ENCODE measurements around the gene NPAS1.
A peak's percentile ranks its signal among the peaks of the same experiment; 100 is the strongest.

Gene NPAS1

GRCh38 chr19:47057328-47057727, 37.7 kb downstream of the NPAS1 start:
- H3K27me3 ChIP-seq (ENCODE audit: control insufficient read depth in 1 of 2, insufficient read depth in 1 of 2, low read length in 2 of 2), result no peaks in the 10 kb centered on the region
- no peak overlapping the region for H3K23ac ChIP-seq (ENCODE audit: low read length in 2 of 2)
- no peak overlapping the region for H4K8ac ChIP-seq (ENCODE audit: low read length)
- H4K91ac ChIP-seq (ENCODE audit: low read length), result no peak overlapping the region
- WGBS, result 100% methylated on average over 1 of the region's 2 CpGs
- no peak overlapping the region for H2AK5ac ChIP-seq (ENCODE audit: low read length, severe bottlenecking)
- DNase-seq, result peak; percentile 50
- no peak overlapping the region for H3K4me2 ChIP-seq (ENCODE audit: low read length, poor library complexity, severe bottlenecking)
- no peaks in the 10 kb centered on the region for H3K36me3 ChIP-seq (ENCODE audit: control insufficient read depth in 1 of 2, insufficient read depth in 2 of 2, low read depth in 1 of 2, low read length in 2 of 2)
- H2BK12ac ChIP-seq (ENCODE audit: low read length in 2 of 2), result no peak overlapping the region
- H3K4ac ChIP-seq (ENCODE audit: low read depth in 1 of 2, low read length in 2 of 2), result no peak overlapping the region
- no peak overlapping the region for H2BK5ac ChIP-seq (ENCODE audit: low read depth, low read length, poor library complexity, severe bottlenecking)
- H3K4me3 ChIP-seq (ENCODE audit: insufficient read depth in 1 of 2, low read depth in 1 of 2, low read length in 2 of 2), result no peak overlapping the region
- H3K9me3 ChIP-seq (ENCODE audit: control insufficient read depth, low read length), result no peaks in the 10 kb centered on the region
- no peaks in the 10 kb centered on the region for H3K79me1 ChIP-seq (replicated peaks; ENCODE audit: low read length, poor library complexity, severe bottlenecking)
- H3K27ac ChIP-seq (ENCODE audit: low read length, poor library complexity, severe bottlenecking), result no peak overlapping the region
- no peak overlapping the region for H2BK120ac ChIP-seq (ENCODE audit: low read depth, low read length)
- H2BK15ac ChIP-seq (ENCODE audit: low read depth, poor library complexity, severe bottlenecking), result no peak overlapping the region
- H2AFZ ChIP-seq (ENCODE audit: low read depth, low read length), result no peak overlapping the region
- no peak overlapping the region for H3K14ac ChIP-seq (ENCODE audit: low read length in 2 of 2)
- H3K4me1 ChIP-seq (ENCODE audit: control insufficient read depth, insufficient read depth, low read depth, low read length), result peaks cover 11% of the 10 kb centered on the region
- no peak overlapping the region for H3K9ac ChIP-seq (ENCODE audit: low read length)
- no peak overlapping the region for H3K18ac ChIP-seq (ENCODE audit: low read depth in 1 of 2, low read length in 2 of 2)

- Histone ChIP-seq H3K9ac (ENCODE audit: low read length) (no peak overlapping the region), H2AFZ (ENCODE audit: low read depth, low read length) (no peak overlapping the region), H3K23ac (ENCODE audit: low read length in 2 of 2) (no peak overlapping the region), H3K79me1 (replicated peaks; ENCODE audit: low read length, poor library complexity, severe bottlenecking) (no peaks in the 10 kb centered on the region), H3K9me3 (ENCODE audit: control insufficient read depth, low read length) (no peaks in the 10 kb centered on the region), H3K36me3 (ENCODE audit: control insufficient read depth in 1 of 2, insufficient read depth in 2 of 2, low read depth in 1 of 2, low read length in 2 of 2) (peaks cover 3 to 9% of the 10 kb centered on the region in 2 experiments), H3K27ac (ENCODE audit: low read length, poor library complexity, severe bottlenecking) (no peak overlapping the region), H3K4me1 (ENCODE audit: control insufficient read depth, insufficient read depth, low read depth, low read length) (peaks cover 12% of the 10 kb centered on the region), H3K14ac (ENCODE audit: low read length in 2 of 2) (no peak overlapping the region), H2AK5ac (ENCODE audit: low read length, severe bottlenecking) (no peak overlapping the region), H3K27me3 (ENCODE audit: control insufficient read depth in 1 of 2, insufficient read depth in 1 of 2, low read length in 2 of 2) (no peaks in the 10 kb centered on the region), H2BK15ac (ENCODE audit: low read depth, poor library complexity, severe bottlenecking) (no peak overlapping the region), H4K8ac (ENCODE audit: low read length) (no peak overlapping the region), H2BK120ac (ENCODE audit: low read depth, low read length) (no peak overlapping the region), H2BK12ac (ENCODE audit: low read length in 2 of 2) (no peak overlapping the region), H3K4me3 (ENCODE audit: insufficient read depth in 1 of 2, low read depth in 1 of 2, low read length in 2 of 2) (no peak overlapping the region), H3K4ac (ENCODE audit: low read depth in 1 of 2, low read length in 2 of 2) (no peak overlapping the region), H3K18ac (ENCODE audit: low read depth in 1 of 2, low read length in 2 of 2) (no peak overlapping the region), H2BK5ac (ENCODE audit: low read depth, low read length, poor library complexity, severe bottlenecking) (no peak overlapping the region), H4K91ac (ENCODE audit: low read length) (no peak overlapping the region), H3K4me2 (ENCODE audit: low read length, poor library complexity, severe bottlenecking) (no peak overlapping the region)
- 82% methylated on average over 11 of the region's 11 CpGs for WGBS
- DNase-seq, result no peak
These were observed 39.0 kb downstream of the NPAS1 start for GRCh38 chr19:47058621-47059022.

GRCh38 chr19:47063874-47064273, 44.2 kb downstream of the NPAS1 start:
- H3K18ac ChIP-seq (ENCODE audit: low read depth in 1 of 2, low read length in 2 of 2), result no peak overlapping the region
- H3K4me2 ChIP-seq (ENCODE audit: low read length, poor library complexity, severe bottlenecking), result no peak overlapping the region
- 100% methylated on average over 5 of the region's 6 CpGs for WGBS
- no peak overlapping the region for H3K4ac ChIP-seq (ENCODE audit: low read depth in 1 of 2, low read length in 2 of 2)
- no peak overlapping the region for H3K27ac ChIP-seq (ENCODE audit: low read length, poor library complexity, severe bottlenecking)
- H3K9ac ChIP-seq (ENCODE audit: low read length), result no peak overlapping the region
- peaks cover 30% of the 10 kb centered on the region for H3K79me1 ChIP-seq (replicated peaks; ENCODE audit: low read length, poor library complexity, severe bottlenecking)
- H2AFZ ChIP-seq (ENCODE audit: low read depth, low read length), result no peak overlapping the region
- no peaks in the 10 kb centered on the region for H3K9me3 ChIP-seq (ENCODE audit: control insufficient read depth, low read length)
- no peak overlapping the region for H3K14ac ChIP-seq (ENCODE audit: low read length in 2 of 2)
- H2BK12ac ChIP-seq (ENCODE audit: low read length in 2 of 2), result no peak overlapping the region
- H2AK5ac ChIP-seq (ENCODE audit: low read length, severe bottlenecking), result no peak overlapping the region
- H3K27me3 ChIP-seq (ENCODE audit: control insufficient read depth in 1 of 2, insufficient read depth in 1 of 2, low read length in 2 of 2), result no peaks in the 10 kb centered on the region
- no peak overlapping the region for H2BK120ac ChIP-seq (ENCODE audit: low read depth, low read length)
- H2BK5ac ChIP-seq (ENCODE audit: low read depth, low read length, poor library complexity, severe bottlenecking), result no peak overlapping the region
- no peak overlapping the region for H4K91ac ChIP-seq (ENCODE audit: low read length)
- no peak overlapping the region for H4K8ac ChIP-seq (ENCODE audit: low read length)
- H3K23ac ChIP-seq (ENCODE audit: low read length in 2 of 2), result no peak overlapping the region
- H3K4me3 ChIP-seq (ENCODE audit: insufficient read depth in 1 of 2, low read depth in 1 of 2, low read length in 2 of 2), result no peak overlapping the region
- peaks cover 6% of the 10 kb centered on the region for H3K4me1 ChIP-seq (ENCODE audit: control insufficient read depth, insufficient read depth, low read depth, low read length)
- no peak for DNase-seq
- H3K36me3 ChIP-seq (ENCODE audit: control insufficient read depth in 1 of 2, insufficient read depth in 2 of 2, low read depth in 1 of 2, low read length in 2 of 2), result peaks cover 35 to 56% of the 10 kb centered on the region in 2 experiments
- no peak overlapping the region for H2BK15ac ChIP-seq (ENCODE audit: low read depth, poor library complexity, severe bottlenecking)

- no peak overlapping the region for H3K23ac ChIP-seq (ENCODE audit: low read length in 2 of 2)
- H3K27ac ChIP-seq (ENCODE audit: low read length, poor library complexity, severe bottlenecking), result no peak overlapping the region
- H2AK5ac ChIP-seq (ENCODE audit: low read length, severe bottlenecking), result no peak overlapping the region
- no peak overlapping the region for H3K4me2 ChIP-seq (ENCODE audit: low read length, poor library complexity, severe bottlenecking)
- no peak overlapping the region for H4K8ac ChIP-seq (ENCODE audit: low read length)
- no peaks in the 10 kb centered on the region for H3K27me3 ChIP-seq (ENCODE audit: control insufficient read depth in 1 of 2, insufficient read depth in 1 of 2, low read length in 2 of 2)
- 96% methylated on average over 11 of the region's 11 CpGs for WGBS
- no peak overlapping the region for H2BK12ac ChIP-seq (ENCODE audit: low read length in 2 of 2)
- H3K9me3 ChIP-seq (ENCODE audit: control insufficient read depth, low read length), result no peaks in the 10 kb centered on the region
- no peak overlapping the region for H2AFZ ChIP-seq (ENCODE audit: low read depth, low read length)
- no peak overlapping the region for H2BK15ac ChIP-seq (ENCODE audit: low read depth, poor library complexity, severe bottlenecking)
- H3K36me3 ChIP-seq (ENCODE audit: control insufficient read depth in 1 of 2, insufficient read depth in 2 of 2, low read depth in 1 of 2, low read length in 2 of 2), result peaks cover 46 to 68% of the 10 kb centered on the region in 2 experiments
- H3K18ac ChIP-seq (ENCODE audit: low read depth in 1 of 2, low read length in 2 of 2), result no peak overlapping the region
- no peak overlapping the region for H3K14ac ChIP-seq (ENCODE audit: low read length in 2 of 2)
- H4K91ac ChIP-seq (ENCODE audit: low read length), result no peak overlapping the region
- no peak overlapping the region for H3K4ac ChIP-seq (ENCODE audit: low read depth in 1 of 2, low read length in 2 of 2)
- H3K4me3 ChIP-seq (ENCODE audit: insufficient read depth in 1 of 2, low read depth in 1 of 2, low read length in 2 of 2), result no peak overlapping the region
- peaks cover 8% of the 10 kb centered on the region for H3K4me1 ChIP-seq (ENCODE audit: control insufficient read depth, insufficient read depth, low read depth, low read length)
- H3K79me1 ChIP-seq (replicated peaks; ENCODE audit: low read length, poor library complexity, severe bottlenecking), result peaks cover 33% of the 10 kb centered on the region
- no peak for DNase-seq
- no peak overlapping the region for H2BK5ac ChIP-seq (ENCODE audit: low read depth, low read length, poor library complexity, severe bottlenecking)
- H3K9ac ChIP-seq (ENCODE audit: low read length), result no peak overlapping the region
- H2BK120ac ChIP-seq (ENCODE audit: low read depth, low read length), result no peak overlapping the region
These were observed 45.6 kb downstream of the NPAS1 start for GRCh38 chr19:47065242-47065641.

Measured in mesenchymal stem cell (in vitro differentiated cells and primary cell).